ENCODE results near the gene EXOSC9.

DNA sequence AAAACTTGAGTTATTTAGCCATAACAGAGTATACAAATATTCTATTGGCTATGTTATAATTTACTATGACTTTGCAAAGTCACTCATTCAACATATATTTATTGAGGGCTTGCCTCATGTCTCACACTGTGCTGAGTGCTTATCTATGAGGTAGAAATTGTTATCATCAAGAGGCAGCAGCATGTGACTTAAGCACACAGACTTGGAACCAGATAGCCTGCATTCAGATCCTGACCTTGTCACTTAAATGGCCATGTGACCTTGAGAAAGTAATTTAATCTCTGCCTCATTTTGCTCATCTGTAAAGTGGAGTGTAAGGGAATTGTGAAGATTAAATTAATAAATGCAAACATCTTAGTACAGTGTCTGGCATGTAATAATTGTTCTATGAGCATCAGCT is 10.1 kb upstream of the EXOSC9 start:
- TF ChIP-seq, protein P1, sequence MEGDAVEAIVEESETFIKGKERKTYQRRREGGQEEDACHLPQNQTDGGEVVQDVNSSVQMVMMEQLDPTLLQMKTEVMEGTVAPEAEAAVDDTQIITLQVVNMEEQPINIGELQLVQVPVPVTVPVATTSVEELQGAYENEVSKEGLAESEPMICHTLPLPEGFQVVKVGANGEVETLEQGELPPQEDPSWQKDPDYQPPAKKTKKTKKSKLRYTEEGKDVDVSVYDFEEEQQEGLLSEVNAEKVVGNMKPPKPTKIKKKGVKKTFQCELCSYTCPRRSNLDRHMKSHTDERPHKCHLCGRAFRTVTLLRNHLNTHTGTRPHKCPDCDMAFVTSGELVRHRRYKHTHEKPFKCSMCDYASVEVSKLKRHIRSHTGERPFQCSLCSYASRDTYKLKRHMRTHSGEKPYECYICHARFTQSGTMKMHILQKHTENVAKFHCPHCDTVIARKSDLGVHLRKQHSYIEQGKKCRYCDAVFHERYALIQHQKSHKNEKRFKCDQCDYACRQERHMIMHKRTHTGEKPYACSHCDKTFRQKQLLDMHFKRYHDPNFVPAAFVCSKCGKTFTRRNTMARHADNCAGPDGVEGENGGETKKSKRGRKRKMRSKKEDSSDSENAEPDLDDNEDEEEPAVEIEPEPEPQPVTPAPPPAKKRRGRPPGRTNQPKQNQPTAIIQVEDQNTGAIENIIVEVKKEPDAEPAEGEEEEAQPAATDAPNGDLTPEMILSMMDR (IDR thresholded peaks at IDR 0.05) = no peak
- TF ChIP-seq POLR2A (IDR thresholded peaks at IDR 0.05) (no peak), EP300 (IDR thresholded peaks at IDR 0.05) (no peak)

Data from stomach (tissue), 4 donors.